GM19043 (cell line): ENCODE measurements around the gene NATD1.

Experiments
- ATAC-seq: cut with Tn5 transposase; IDR thresholded peaks from one replicate; pipeline ENCODE4 v1.9.1; 2021; ENCODE audit warnings: low read depth; ENCODE audit not compliant: unreplicated experiment

The NATD1 gene

GRCh38 chr17:21289902-21290571 is 36.8 kb upstream of the NATD1 start:
- ATAC-seq: no peak

DNA sequence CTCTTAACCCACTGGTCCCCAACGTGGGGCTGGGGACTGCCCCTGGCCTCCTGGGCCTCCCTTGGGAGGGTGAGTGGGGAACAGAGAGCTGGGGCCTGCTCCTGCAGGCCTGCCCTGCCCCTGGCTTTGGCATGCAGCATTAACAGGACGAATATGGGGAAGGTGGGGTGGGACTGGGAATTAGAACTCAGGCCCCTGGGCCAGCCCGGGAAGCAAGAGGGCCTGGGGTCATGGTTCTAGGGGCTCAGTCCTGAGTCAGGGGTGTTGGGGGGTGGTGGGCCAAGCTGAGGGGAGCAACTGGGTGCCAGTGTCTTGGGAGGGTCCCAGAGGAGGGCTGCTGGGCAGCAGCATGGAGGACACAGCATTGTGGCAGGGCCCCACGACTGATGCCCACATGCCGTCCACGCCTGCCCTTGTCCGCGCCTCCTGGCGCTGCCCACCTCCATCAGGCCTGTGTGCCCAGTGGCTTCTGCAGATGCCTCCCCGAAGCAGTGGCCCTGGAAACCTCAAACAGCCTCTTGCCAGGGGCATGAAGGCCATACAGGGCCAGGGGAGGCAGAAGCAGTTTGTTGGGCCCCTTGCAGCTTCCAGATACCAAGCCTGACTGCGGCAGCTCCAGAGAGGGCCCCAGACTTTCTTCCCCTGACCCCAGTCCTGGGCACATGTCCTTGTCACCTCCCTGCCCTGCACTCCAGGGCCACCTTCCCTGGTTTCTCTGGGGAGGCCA is 36.1 kb upstream of the NATD1 start:
- no peak for ATAC-seq

- peak; percentile 32 for ATAC-seq
Measured at GRCh38 chr17:21288571-21289017, 35.4 kb upstream of the NATD1 start.

DNA sequence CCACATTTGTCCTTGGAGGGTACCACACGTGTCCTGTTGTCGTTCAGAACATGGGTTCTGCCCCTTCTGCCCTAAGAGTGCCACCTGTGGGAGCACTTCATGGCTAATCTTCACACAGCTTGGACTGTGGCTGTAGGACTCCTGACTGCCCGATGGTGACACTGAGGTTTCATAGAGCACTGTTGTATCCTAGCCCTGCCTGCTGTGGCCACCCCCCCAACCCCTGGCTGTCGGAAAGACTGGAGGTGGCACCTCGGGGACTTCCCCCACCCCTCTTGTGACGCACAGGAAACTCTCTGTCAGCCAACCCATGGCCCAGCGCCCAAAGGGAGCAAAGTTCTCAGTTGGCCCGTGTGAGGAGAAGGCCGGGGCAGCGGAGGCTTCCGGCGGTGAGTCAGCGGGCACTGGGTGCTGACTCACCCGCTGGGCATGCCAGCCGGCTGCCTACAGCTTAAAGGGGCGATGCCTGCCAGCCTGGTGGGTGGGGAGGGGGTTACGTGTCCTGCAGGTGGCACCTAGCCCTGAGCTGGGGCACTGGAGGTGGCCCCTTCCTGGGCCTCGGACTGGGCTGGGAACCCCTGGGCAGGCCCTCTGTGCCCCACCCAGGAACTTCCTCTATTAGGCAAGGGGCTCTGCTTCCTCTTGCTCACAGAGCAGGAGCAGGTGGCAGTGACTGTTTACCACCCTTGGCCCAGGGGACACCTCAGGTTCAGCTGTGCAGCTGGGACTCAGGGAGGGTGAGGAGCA is 34.7 kb upstream of the NATD1 start:
- peak; percentile 24 for ATAC-seq

- ATAC-seq: no peak
Measured at GRCh38 chr17:21286909-21287702, 33.9 kb upstream of the NATD1 start.

- ATAC-seq: no peak
Measured at GRCh38 chr17:21286066-21286770, 33.0 kb upstream of the NATD1 start.

DNA sequence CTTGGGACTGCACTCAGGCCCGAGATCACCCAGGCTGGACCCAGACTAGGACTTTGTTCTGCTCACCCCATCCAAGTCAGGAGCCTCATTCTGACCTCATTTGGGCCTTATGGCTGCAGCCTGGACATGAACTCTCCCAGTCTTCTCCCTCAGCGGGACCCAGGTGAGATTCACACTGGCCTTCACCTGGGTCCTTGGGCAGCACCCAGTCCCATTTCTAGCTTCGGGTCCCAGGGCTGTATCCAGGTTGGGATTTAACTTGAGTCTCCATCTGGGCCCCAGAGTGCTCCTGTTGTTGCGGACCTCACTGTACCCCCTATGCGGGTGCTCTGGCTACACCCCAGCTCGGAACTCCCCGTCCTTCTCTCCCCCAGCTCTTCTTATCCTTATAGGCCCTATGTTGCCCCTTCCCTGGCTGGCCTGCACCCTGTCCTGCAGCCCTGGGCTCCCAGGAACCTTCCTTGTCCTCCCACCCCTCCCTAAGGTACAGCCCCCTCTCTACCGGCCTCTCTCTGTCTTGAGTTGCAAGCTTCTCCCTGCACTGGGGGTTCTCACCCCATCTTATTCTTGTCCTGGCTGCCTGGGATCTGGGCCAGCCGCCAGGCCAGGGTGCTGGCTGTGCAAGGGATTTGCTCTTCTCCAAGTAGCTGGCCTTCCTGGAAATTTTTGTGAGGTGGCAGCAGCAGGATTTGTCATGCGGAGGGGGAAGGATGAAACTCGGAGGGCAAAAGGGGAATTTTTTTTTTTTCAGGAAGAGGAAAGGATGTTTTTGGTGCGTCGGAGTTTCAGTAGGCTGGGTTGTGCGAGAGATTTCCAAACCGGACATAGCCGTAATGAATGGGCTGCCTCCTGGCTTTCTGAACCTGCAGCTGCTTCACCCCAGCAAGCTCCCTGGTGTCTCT is 32.2 kb upstream of the NATD1 start:
- no peak for ATAC-seq

- peak; percentile 65 for ATAC-seq
Measured at GRCh38 chr17:21284319-21285163, 31.3 kb upstream of the NATD1 start, which contains the start of gene MAP2K3. Gene MAP2K3 (plus strand): TSS chr17:21284711. CDS start chr17:21284921, 210 bp downstream.

DNA sequence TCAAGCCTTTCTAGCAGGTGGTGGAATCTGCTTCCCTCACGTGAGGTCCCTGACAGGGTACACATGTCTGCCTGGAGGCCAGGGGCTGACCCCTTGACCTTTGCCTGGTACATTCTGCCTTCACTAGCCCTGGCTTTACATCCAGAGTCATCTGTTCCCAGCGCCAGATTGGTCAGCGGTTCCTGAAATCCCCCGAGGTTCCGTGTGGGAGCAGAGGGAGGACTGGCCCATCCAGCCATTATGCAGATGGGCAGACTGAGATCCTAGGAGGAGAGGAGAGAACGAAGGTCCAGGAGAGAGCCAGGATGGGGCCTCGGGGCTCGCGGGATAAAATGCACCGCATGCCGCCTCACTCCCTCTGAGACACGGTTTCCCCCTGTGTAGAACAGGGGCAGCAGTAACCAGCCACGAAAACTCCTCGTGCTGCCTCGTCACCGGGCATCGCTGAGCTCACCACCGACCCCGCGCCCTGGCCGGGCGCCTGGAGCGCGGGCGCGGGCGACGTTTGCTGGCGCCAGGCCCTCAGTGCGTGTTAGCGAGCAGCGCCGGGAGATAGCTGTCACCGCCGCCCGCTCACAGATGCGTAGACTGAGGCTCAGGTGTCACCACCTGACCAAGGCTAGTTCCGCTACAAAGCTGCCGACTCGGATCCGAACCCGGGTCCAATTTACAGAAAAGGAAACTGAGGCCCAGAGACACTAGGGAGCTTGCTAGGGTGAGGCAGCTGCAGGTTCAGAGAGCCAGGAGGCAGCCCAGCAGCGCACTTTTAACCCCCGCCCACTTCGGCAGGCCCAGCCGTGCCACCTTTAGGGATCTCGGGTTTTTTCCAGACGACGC is 30.5 kb upstream of the NATD1 start:
- peak; percentile 0 for ATAC-seq

DNA sequence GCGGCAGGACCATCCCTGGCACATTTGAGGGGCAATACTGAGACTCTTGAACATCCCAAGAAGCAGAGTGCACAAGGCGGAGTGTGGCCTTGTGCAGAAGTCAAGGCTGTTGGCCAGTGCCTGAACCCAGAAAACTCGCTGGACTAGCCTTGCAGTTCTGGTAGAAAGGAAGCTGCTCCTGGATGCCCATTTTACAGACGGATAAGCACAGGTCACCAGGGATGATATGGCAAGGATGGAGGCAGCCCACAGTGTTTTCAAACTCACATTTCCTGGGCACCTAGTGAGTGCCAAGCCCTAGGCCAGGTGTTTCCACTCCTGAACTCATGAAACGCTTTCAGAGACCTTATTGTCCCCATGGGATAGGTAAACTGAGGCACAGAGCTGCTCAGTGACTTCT is 29.6 kb upstream of the NATD1 start:
- no peak for ATAC-seq

DNA sequence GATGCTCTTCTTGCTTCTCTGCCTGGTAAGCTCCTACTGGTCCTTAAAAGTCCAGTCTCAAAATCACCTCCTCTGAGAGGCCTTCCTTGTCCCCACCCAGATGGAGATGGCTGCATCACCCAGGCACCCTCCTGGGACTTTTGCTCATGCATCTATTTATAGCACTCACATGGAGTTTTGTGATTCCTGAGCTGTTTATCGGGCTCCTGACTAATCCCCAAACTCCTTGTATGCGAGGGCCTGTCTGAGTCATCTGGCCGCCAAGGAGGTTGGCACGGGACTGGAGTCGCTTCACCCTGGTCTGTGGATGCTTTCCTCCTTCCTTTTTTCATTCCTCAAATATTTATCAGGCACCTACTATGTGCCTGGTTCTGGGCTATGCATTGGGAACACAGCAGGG is 29.0 kb upstream of the NATD1 start:
- no peak for ATAC-seq

DNA sequence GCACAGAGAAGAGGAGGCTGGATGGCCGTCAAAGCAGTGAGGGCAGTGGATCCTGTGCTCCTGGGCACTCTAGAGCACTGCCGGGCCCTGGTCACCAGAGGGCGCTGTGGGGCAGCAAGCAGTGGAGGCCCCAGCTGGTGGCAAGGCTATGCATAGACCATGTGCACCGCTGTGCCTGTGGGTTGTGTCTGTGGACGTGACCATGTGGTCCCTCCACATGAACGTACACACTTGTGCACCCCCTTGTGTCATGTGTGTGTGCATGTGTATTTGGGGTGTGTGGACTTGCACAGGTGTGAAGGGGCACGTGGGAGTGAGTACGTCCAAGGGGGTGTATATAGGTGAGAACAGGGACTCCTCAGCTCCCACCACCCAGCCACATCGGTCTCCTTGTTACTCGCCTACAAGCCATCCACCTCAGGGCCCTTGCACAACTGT is 26.9 kb upstream of the NATD1 start:
- peak; percentile 29 for ATAC-seq

GRCh38 chr17:21279582-21279981 is 26.4 kb upstream of the NATD1 start:
- no peak for ATAC-seq

DNA sequence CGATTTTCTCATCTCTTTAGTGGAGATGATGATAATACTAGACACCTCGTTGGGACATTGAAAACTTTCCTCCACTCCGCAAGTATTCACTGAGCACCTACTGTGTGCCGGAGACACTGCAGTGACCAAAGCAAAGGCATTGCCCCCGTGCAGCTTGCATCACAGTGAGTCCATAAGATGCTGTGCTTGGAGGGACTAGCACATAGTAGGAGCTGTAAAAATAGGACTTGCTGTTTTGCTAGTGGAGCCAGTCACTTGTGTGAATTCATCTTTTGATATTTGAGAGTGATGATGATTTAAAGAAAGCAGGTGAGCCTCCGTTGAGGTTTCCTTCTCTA is 26.0 kb upstream of the NATD1 start:
- ATAC-seq: no peak

- no peak for ATAC-seq
Measured at GRCh38 chr17:21278450-21279197, 25.4 kb upstream of the NATD1 start.

DNA sequence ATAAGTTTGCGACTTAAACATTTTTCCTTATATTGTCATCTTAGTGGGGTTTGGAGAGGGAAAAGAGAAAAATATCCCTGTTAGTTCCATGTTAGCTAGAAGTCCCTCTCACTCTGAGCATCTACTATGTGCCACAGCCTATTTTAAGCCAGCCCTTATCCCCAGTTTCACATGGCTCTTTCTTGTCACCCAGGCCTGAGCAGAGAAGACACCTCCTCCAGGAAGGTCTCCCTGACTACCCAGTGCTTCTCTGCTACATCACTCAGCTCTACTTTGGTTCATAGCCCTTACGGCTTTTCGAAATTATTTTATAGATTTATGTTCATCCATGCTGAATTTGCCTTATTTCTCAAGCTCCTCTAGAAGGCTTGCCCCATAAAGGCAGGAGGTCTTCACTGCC is 24.1 kb upstream of the NATD1 start:
- no peak for ATAC-seq

DNA sequence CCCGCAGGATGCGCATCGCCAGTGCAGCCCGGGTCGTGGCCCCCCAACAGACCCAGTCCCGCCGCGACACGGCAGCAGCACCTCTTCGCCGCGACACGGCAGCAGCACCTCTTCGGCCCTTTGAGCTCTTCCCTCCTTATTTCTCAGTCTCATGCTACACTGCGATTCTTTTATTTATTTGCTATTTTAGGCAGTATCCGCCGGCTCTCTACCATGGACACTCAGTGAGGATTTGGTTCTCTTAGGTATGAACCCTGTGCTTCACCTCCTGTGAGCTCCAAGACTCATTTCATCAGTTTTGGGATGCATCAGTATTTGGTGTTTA is 23.0 kb upstream of the NATD1 start:
- no peak for ATAC-seq
